B cell (primary cell): Measurements from ENCODE around the gene CAPS.

Experiments
- CTCF ChIP-seq: fragments of 200-600 bp; IDR thresholded peaks from one replicate; pipeline ENCODE4 v1.8.0; 2022; ENCODE audit warnings: antibody characterized with exemption, mild to moderate bottlenecking
- EZH2 ChIP-seq: IDR thresholded peaks from 2 replicates; pipeline ENCODE4 v1.6.1; 2012; ENCODE audit warnings: borderline replicate concordance, low read depth, mild to moderate bottlenecking, moderate library complexity, low read length; ENCODE audit not compliant: insufficient read depth, poor library complexity, severe bottlenecking

GRCh38 chr19:5900976-5901375, 13.1 kb upstream of the CAPS start:
- TF ChIP-seq EZH2 (no peak), CTCF (no peak)
